Measurements from ENCODE around the gene PLEKHG5.

PLEKHG5 gene

GRCh38 chr1:6464514-6464836 is 27.0 kb downstream of the PLEKHG5 start:
- DNase-seq (ENCODE audit: low read depth), result no peak

DNA sequence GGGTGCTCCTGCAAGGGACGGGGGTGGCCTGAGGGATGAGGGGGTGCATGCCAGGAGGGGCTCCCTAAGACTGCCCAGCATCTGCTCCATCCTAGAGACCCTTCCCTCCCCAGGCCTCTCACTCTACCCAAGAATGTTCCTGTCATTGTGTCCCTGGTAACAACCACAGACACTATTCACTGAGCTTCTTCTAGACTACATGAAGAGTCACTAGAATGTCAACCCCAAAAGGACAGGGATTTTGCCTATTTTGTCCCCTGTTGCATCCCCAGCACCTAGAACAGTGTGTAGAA is 28.4 kb downstream of the PLEKHG5 start:
- no peak for DNase-seq (ENCODE audit: low read depth)
- H3K4me3 ChIP-seq (ENCODE audit: low read depth, low read length), result no peak overlapping the region
- TF ChIP-seq MYC (IDR thresholded peaks at IDR 0.05; ENCODE audit: low read depth, low read length), result no peak
- TF ChIP-seq, protein P1, sequence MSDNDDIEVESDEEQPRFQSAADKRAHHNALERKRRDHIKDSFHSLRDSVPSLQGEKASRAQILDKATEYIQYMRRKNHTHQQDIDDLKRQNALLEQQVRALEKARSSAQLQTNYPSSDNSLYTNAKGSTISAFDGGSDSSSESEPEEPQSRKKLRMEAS (IDR thresholded peaks at IDR 0.05; ENCODE audit: low read depth, low read length), result no peak
- no peak for TF ChIP-seq POLR2A (IDR thresholded peaks at IDR 0.05; ENCODE audit: extremely low read depth, insufficient read length)
- no peak for TF ChIP-seq CTCF (IDR thresholded peaks at IDR 0.05; ENCODE audit: low read depth, low read length)

More at GRCh38 chr1:6464514-6464836, 27.0 kb downstream of the PLEKHG5 start:
- H3K4me3 ChIP-seq (ENCODE audit: low read depth, low read length), result no peak overlapping the region
- TF ChIP-seq POLR2A (IDR thresholded peaks at IDR 0.05; ENCODE audit: extremely low read depth, insufficient read length), result no peak
- TF ChIP-seq, protein P1 (IDR thresholded peaks at IDR 0.05; ENCODE audit: low read depth, low read length), result no peak

- H3K4me3 ChIP-seq (ENCODE audit: low read depth, low read length), result no peak overlapping the region
- DNase-seq (ENCODE audit: low read depth), result no peak
- no peak for TF ChIP-seq CTCF (IDR thresholded peaks at IDR 0.05; ENCODE audit: low read depth, low read length)
- TF ChIP-seq, protein P1 (IDR thresholded peaks at IDR 0.05; ENCODE audit: low read depth, low read length), result no peak
- TF ChIP-seq MYC (IDR thresholded peaks at IDR 0.05; ENCODE audit: low read depth, low read length), result no peak
- no peak for TF ChIP-seq POLR2A (IDR thresholded peaks at IDR 0.05; ENCODE audit: extremely low read depth, insufficient read length)
Observed at GRCh38 chr1:6462412-6463119, 28.9 kb downstream of the PLEKHG5 start.

DNA sequence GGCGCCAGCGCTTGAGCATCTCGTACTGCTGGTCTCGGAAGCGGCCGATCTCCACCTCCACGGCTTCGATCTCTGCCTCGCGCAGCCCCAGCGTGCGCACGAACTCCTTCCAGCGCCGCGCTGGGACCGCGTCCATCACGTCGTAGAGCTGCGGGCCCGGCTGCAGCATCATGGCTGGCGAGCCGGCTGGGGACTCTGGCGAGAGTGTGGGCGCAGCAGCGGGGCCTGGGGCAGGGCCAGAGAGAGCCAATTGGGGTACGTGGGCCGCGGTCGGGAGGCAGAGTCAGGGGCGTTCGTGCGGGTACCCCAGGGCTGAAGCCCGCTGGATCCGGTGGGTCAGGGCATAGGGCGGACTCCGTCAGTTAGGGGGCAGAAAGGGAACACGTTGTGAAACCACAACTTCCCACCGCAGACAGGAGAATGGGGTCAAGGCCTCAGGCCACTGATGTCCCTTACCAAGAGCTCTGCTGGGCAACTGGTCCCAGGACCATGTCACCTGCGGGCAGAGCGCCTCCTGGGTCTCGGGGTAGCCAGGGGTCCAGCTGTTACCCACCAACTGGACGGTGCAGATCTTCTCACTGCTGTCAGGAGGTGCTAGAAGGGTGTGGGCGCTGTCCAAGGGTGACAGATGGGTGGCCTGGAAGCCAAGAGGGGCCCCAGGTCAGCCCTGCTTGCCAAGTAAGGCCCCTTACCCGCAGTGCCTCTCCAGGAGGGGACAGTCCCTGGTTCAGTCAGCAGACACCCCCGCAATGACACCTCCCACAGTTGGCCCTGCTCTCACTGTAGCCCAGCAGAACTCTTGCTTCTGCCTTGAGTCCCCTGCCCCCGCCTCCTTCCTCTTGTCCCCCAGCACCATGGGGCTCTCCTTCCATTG is 29.7 kb downstream of the PLEKHG5 start:
- TF ChIP-seq CTCF (IDR thresholded peaks at IDR 0.05; ENCODE audit: low read depth, low read length) (no peak), POLR2A (IDR thresholded peaks at IDR 0.05; ENCODE audit: extremely low read depth, insufficient read length) (no peak), MYC (IDR thresholded peaks at IDR 0.05; ENCODE audit: low read depth, low read length) (no peak)
- TF ChIP-seq, protein P1 (IDR thresholded peaks at IDR 0.05; ENCODE audit: low read depth, low read length), result no peak
- no peak overlapping the region for H3K4me3 ChIP-seq (ENCODE audit: low read depth, low read length)
- DNase-seq (ENCODE audit: low read depth), result no peak

GRCh38 chr1:6461051-6461530 is 30.4 kb downstream of the PLEKHG5 start:
- no peak overlapping the region for H3K4me3 ChIP-seq (ENCODE audit: low read depth, low read length)
- TF ChIP-seq, protein P1 (IDR thresholded peaks at IDR 0.05; ENCODE audit: low read depth, low read length), result no peak
- TF ChIP-seq MYC (IDR thresholded peaks at IDR 0.05; ENCODE audit: low read depth, low read length) (no peak), CTCF (IDR thresholded peaks at IDR 0.05; ENCODE audit: low read depth, low read length) (no peak), POLR2A (IDR thresholded peaks at IDR 0.05; ENCODE audit: extremely low read depth, insufficient read length) (no peak)
- DNase-seq (ENCODE audit: low read depth), result no peak

Measured in NB4 (cell line).